Measurements from ENCODE around the gene PXMP2.

Gene PXMP2

GRCh38 chr12:132660996-132661395 is 26.4 kb upstream of the PXMP2 start:
- no peak overlapping the region for H3K27ac ChIP-seq (ENCODE audit: low read depth, low read length)
- H3K9me3 ChIP-seq (ENCODE audit: control insufficient read depth in 5 of 5, low read length in 5 of 5), result no peaks in the 10 kb centered on the region
- no peak overlapping the region for H3K4me3 ChIP-seq (ENCODE audit: low read depth in 1 of 5, low read length in 5 of 5)
- peaks cover 2 to 36% (median 10%) of the 10 kb centered on the region in 5 donors for H3K4me1 ChIP-seq (ENCODE audit: control insufficient read depth in 5 of 5, insufficient read depth in 5 of 5, low read length in 5 of 5)
- no peak overlapping the region for H3K9ac ChIP-seq (ENCODE audit: low read length in 5 of 5)
- H3K36me3 ChIP-seq (ENCODE audit: control insufficient read depth in 5 of 5, insufficient read depth in 5 of 5, low read length in 5 of 5), result peaks cover 19 to 98% (median 85%) of the 10 kb centered on the region in 5 donors
- H3K27me3 ChIP-seq (ENCODE audit: control insufficient read depth in 5 of 5, insufficient read depth in 4 of 5, low read length in 5 of 5), result no peaks in the 10 kb centered on the region

GRCh38 chr12:132661972-132662371 is 25.4 kb upstream of the PXMP2 start:
- no peak overlapping the region for H3K9ac ChIP-seq (ENCODE audit: low read length in 5 of 5)
- no peaks in the 10 kb centered on the region for H3K27me3 ChIP-seq (ENCODE audit: control insufficient read depth in 5 of 5, insufficient read depth in 4 of 5, low read length in 5 of 5)
- peak overlapping the region; percentile 10 for H3K27ac ChIP-seq (ENCODE audit: low read depth, low read length)
- no peaks in the 10 kb centered on the region for H3K9me3 ChIP-seq (ENCODE audit: control insufficient read depth in 5 of 5, low read length in 5 of 5)
- H3K36me3 ChIP-seq (ENCODE audit: control insufficient read depth in 5 of 5, insufficient read depth in 5 of 5, low read length in 5 of 5), result peaks cover 16 to 98% (median 90%) of the 10 kb centered on the region in 5 donors
- peaks cover 2 to 36% (median 10%) of the 10 kb centered on the region in 5 donors for H3K4me1 ChIP-seq (ENCODE audit: control insufficient read depth in 5 of 5, insufficient read depth in 5 of 5, low read length in 5 of 5)
- H3K4me3 ChIP-seq (ENCODE audit: low read depth in 1 of 5, low read length in 5 of 5), result no peak overlapping the region

GRCh38 chr12:132662901-132663755 is 24.3 kb upstream of the PXMP2 start:
- Histone ChIP-seq H3K9ac (ENCODE audit: low read length in 5 of 5) (peak overlapping the region in 1 of 5 donors; percentile 16), H3K4me1 (ENCODE audit: control insufficient read depth in 5 of 5, insufficient read depth in 5 of 5, low read length in 5 of 5) (peaks cover 2 to 33% (median 10%) of the 10 kb centered on the region in 5 donors), H3K27me3 (ENCODE audit: control insufficient read depth in 5 of 5, insufficient read depth in 4 of 5, low read length in 5 of 5) (no peaks in the 10 kb centered on the region), H3K9me3 (ENCODE audit: control insufficient read depth in 5 of 5, low read length in 5 of 5) (no peaks in the 10 kb centered on the region), H3K36me3 (ENCODE audit: control insufficient read depth in 5 of 5, insufficient read depth in 5 of 5, low read length in 5 of 5) (peaks cover 9 to 98% (median 89%) of the 10 kb centered on the region in 5 donors), H3K27ac (ENCODE audit: low read depth, low read length) (no peak overlapping the region), H3K4me3 (ENCODE audit: low read depth in 1 of 5, low read length in 5 of 5) (peak overlapping the region in 1 of 5 donors; percentile 25)

GRCh38 chr12:132664206-132665148 is 22.9 kb upstream of the PXMP2 start:
- Histone ChIP-seq H3K36me3 (ENCODE audit: control insufficient read depth in 5 of 5, insufficient read depth in 5 of 5, low read length in 5 of 5) (peaks cover 4 to 99% (median 83%) of the 10 kb centered on the region in 5 donors), H3K4me1 (ENCODE audit: control insufficient read depth in 5 of 5, insufficient read depth in 5 of 5, low read length in 5 of 5) (peaks cover 2 to 31% (median 10%) of the 10 kb centered on the region in 5 donors), H3K4me3 (ENCODE audit: low read depth in 1 of 5, low read length in 5 of 5) (no peak overlapping the region), H3K9me3 (ENCODE audit: control insufficient read depth in 5 of 5, low read length in 5 of 5) (no peaks in the 10 kb centered on the region), H3K27ac (ENCODE audit: low read depth, low read length) (no peak overlapping the region), H3K27me3 (ENCODE audit: control insufficient read depth in 5 of 5, insufficient read depth in 4 of 5, low read length in 5 of 5) (no peaks in the 10 kb centered on the region), H3K9ac (ENCODE audit: low read length in 5 of 5) (no peak overlapping the region)

GRCh38 chr12:132665149-132665491 is 22.3 kb upstream of the PXMP2 start:
- H3K9me3 ChIP-seq (ENCODE audit: control insufficient read depth in 5 of 5, low read length in 5 of 5), result no peaks in the 10 kb centered on the region
- H3K4me1 ChIP-seq (ENCODE audit: control insufficient read depth in 5 of 5, insufficient read depth in 5 of 5, low read length in 5 of 5), result peaks cover 2 to 28% (median 10%) of the 10 kb centered on the region in 5 donors
- no peaks in the 10 kb centered on the region for H3K27me3 ChIP-seq (ENCODE audit: control insufficient read depth in 5 of 5, insufficient read depth in 4 of 5, low read length in 5 of 5)
- H3K36me3 ChIP-seq (ENCODE audit: control insufficient read depth in 5 of 5, insufficient read depth in 5 of 5, low read length in 5 of 5), result peaks cover 4 to 98% (median 83%) of the 10 kb centered on the region in 5 donors
- H3K9ac ChIP-seq (ENCODE audit: low read length in 5 of 5), result no peak overlapping the region
- H3K4me3 ChIP-seq (ENCODE audit: low read depth in 1 of 5, low read length in 5 of 5), result no peak overlapping the region
- no peak overlapping the region for H3K27ac ChIP-seq (ENCODE audit: low read depth, low read length)

- Histone ChIP-seq H3K27ac (ENCODE audit: low read depth, low read length) (no peak overlapping the region), H3K4me3 (ENCODE audit: low read depth in 1 of 5, low read length in 5 of 5) (no peak overlapping the region), H3K4me1 (ENCODE audit: control insufficient read depth in 5 of 5, insufficient read depth in 5 of 5, low read length in 5 of 5) (peaks cover 2 to 27% (median 10%) of the 10 kb centered on the region in 5 donors), H3K36me3 (ENCODE audit: control insufficient read depth in 5 of 5, insufficient read depth in 5 of 5, low read length in 5 of 5) (peaks cover 4 to 94% (median 76%) of the 10 kb centered on the region in 5 donors), H3K27me3 (ENCODE audit: control insufficient read depth in 5 of 5, insufficient read depth in 4 of 5, low read length in 5 of 5) (no peaks in the 10 kb centered on the region), H3K9ac (ENCODE audit: low read length in 5 of 5) (no peak overlapping the region), H3K9me3 (ENCODE audit: control insufficient read depth in 5 of 5, low read length in 5 of 5) (no peaks in the 10 kb centered on the region)
Observed at GRCh38 chr12:132665794-132666193, 21.6 kb upstream of the PXMP2 start.

GRCh38 chr12:132668191-132669088 is 18.9 kb upstream of the PXMP2 start:
- Histone ChIP-seq H3K36me3 (ENCODE audit: control insufficient read depth in 5 of 5, insufficient read depth in 5 of 5, low read length in 5 of 5) (peaks cover 4 to 89% (median 70%) of the 10 kb centered on the region in 5 donors), H3K9ac (ENCODE audit: low read length in 5 of 5) (no peak overlapping the region), H3K27ac (ENCODE audit: low read depth, low read length) (no peak overlapping the region), H3K9me3 (ENCODE audit: control insufficient read depth in 5 of 5, low read length in 5 of 5) (no peaks in the 10 kb centered on the region), H3K4me3 (ENCODE audit: low read depth in 1 of 5, low read length in 5 of 5) (no peak overlapping the region), H3K4me1 (ENCODE audit: control insufficient read depth in 5 of 5, insufficient read depth in 5 of 5, low read length in 5 of 5) (peaks cover 0 to 5% (median 0%) of the 10 kb centered on the region in 5 donors), H3K27me3 (ENCODE audit: control insufficient read depth in 5 of 5, insufficient read depth in 4 of 5, low read length in 5 of 5) (no peaks in the 10 kb centered on the region)

- no peak overlapping the region for H3K9ac ChIP-seq (ENCODE audit: low read length in 5 of 5)
- no peak overlapping the region for H3K27ac ChIP-seq (ENCODE audit: low read depth, low read length)
- H3K9me3 ChIP-seq (ENCODE audit: control insufficient read depth in 5 of 5, low read length in 5 of 5), result no peaks in the 10 kb centered on the region
- H3K4me3 ChIP-seq (ENCODE audit: low read depth in 1 of 5, low read length in 5 of 5), result no peak overlapping the region
- no peaks in the 10 kb centered on the region for H3K27me3 ChIP-seq (ENCODE audit: control insufficient read depth in 5 of 5, insufficient read depth in 4 of 5, low read length in 5 of 5)
- H3K4me1 ChIP-seq (ENCODE audit: control insufficient read depth in 5 of 5, insufficient read depth in 5 of 5, low read length in 5 of 5), result peaks cover 0 to 2% (median 0%) of the 10 kb centered on the region in 5 donors
- H3K36me3 ChIP-seq (ENCODE audit: control insufficient read depth in 5 of 5, insufficient read depth in 5 of 5, low read length in 5 of 5), result peaks cover 4 to 85% (median 65%) of the 10 kb centered on the region in 5 donors
Observed at GRCh38 chr12:132669166-132669879, 18.1 kb upstream of the PXMP2 start.

GRCh38 chr12:132672116-132672515 is 15.3 kb upstream of the PXMP2 start:
- no peaks in the 10 kb centered on the region for H3K9me3 ChIP-seq (ENCODE audit: control insufficient read depth in 5 of 5, low read length in 5 of 5)
- H3K27ac ChIP-seq (ENCODE audit: low read depth, low read length), result no peak overlapping the region
- H3K36me3 ChIP-seq (ENCODE audit: control insufficient read depth in 5 of 5, insufficient read depth in 5 of 5, low read length in 5 of 5), result peaks cover 5 to 84% (median 69%) of the 10 kb centered on the region in 5 donors
- H3K9ac ChIP-seq (ENCODE audit: low read length in 5 of 5), result no peak overlapping the region
- H3K4me3 ChIP-seq (ENCODE audit: low read depth in 1 of 5, low read length in 5 of 5), result no peak overlapping the region
- H3K27me3 ChIP-seq (ENCODE audit: control insufficient read depth in 5 of 5, insufficient read depth in 4 of 5, low read length in 5 of 5), result no peaks in the 10 kb centered on the region
- no peaks in the 10 kb centered on the region for H3K4me1 ChIP-seq (ENCODE audit: control insufficient read depth in 5 of 5, insufficient read depth in 5 of 5, low read length in 5 of 5)
